K562 (cell line): Measurements from ENCODE around the gene SSTR5.

Experiments
- ETV5 ChIP-seq: sonication (generic); formaldehyde crosslinking; IDR thresholded peaks from 2 replicates; pipeline ENCODE4 v1.4.0; 2020; ENCODE audit warnings: low read depth, mild to moderate bottlenecking, missing genetic modification reagents
- SIX5 ChIP-seq, 2 experiments: IDR thresholded peaks; 2 replicates each; pipeline ENCODE4 v1.6.1; 2011; ENCODE audit warnings: low read length in 2 of 2, borderline replicate concordance in 1 of 2, low read depth in 1 of 2, mild to moderate bottlenecking in 1 of 2, moderate library complexity in 1 of 2; ENCODE audit not compliant: insufficient read depth in 1 of 2
- ZBTB1 ChIP-seq: sonication (generic); formaldehyde crosslinking; IDR thresholded peaks from 2 replicates; pipeline ENCODE4 v1.8.1; 2023; ENCODE audit warnings: missing genetic modification reagents, low read depth, mild to moderate bottlenecking, borderline replicate concordance
- ZNF57 ChIP-seq: fragments of 450-650 bp; formaldehyde crosslinking; IDR thresholded peaks from 2 replicates; pipeline ENCODE4 v1.4.0; 2020; ENCODE audit warnings: mild to moderate bottlenecking, moderate library complexity
- TF ChIP-seq, protein P1 (sequence below), 3 experiments: IDR thresholded peaks in 2 of 3; conservative IDR thresholded peaks in 1 of 3; 2 replicates each; pipeline ENCODE4 v1.5.1; 2011 to 2012; ENCODE audit warnings: low read length in 3 of 3, mild to moderate bottlenecking in 3 of 3, control low read depth in 2 of 3, improper control_type of control experiment in 1 of 3, inconsistent platforms in 1 of 3, low read depth in 1 of 3, mixed read lengths in 1 of 3, moderate library complexity in 1 of 3; ENCODE audit not compliant: insufficient read depth in 2 of 3

DNA sequence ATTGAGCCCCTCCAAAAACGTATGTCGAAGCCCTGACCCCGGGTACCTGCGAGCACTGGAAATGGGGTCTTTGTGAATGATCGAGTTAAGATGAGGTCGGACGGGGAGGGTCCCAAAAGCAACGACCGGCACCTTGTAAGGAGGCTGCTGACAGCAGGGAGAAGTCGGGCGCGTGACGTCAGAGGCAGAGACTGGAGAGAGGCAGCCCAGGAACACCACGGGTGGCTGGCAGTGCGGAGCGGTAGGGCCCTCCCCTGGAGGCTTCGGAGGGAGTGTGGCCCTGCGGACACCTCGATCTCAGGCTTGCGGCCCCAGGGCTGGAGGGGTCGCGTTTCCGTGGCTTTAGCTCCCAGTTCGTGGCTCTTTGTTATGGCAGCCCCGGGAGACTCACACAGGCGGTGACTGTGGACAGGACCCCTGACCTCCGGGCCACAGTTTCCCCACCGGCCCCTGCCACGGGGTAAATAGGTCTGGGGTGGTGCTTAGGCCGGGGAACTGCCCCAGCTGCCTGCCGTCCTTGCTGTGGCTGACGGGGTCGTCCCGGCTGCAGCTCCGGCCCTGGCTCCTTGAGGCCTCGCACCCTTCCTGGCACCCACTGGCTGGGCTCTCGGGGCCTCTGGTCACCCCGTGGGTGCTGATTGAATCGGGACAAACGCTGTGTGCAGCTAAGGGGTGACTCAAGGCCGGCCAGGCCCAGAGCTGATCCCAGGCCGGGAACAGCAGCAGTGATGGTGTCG, 10.6 kb upstream of the SSTR5 start:
- TF ChIP-seq ETV5 (CRISPR knock-in tag) (no peak), ZBTB1 (CRISPR knock-in tag) (no peak), ZNF57 (CRISPR knock-in tag) (no peak), SIX5 (IDR thresholded peaks at IDR 0.05; ENCODE audit: borderline replicate concordance in 1 of 2, insufficient read depth in 1 of 2, low read depth in 1 of 2, low read length in 2 of 2) (no peak)
- TF ChIP-seq, protein P1, sequence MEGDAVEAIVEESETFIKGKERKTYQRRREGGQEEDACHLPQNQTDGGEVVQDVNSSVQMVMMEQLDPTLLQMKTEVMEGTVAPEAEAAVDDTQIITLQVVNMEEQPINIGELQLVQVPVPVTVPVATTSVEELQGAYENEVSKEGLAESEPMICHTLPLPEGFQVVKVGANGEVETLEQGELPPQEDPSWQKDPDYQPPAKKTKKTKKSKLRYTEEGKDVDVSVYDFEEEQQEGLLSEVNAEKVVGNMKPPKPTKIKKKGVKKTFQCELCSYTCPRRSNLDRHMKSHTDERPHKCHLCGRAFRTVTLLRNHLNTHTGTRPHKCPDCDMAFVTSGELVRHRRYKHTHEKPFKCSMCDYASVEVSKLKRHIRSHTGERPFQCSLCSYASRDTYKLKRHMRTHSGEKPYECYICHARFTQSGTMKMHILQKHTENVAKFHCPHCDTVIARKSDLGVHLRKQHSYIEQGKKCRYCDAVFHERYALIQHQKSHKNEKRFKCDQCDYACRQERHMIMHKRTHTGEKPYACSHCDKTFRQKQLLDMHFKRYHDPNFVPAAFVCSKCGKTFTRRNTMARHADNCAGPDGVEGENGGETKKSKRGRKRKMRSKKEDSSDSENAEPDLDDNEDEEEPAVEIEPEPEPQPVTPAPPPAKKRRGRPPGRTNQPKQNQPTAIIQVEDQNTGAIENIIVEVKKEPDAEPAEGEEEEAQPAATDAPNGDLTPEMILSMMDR (IDR thresholded peaks at IDR 0.05 in 2 of 3, conservative IDR thresholded peaks at IDR 0.05 in 1 of 3; ENCODE audit: insufficient read depth in 2 of 3, low read depth in 1 of 3, low read length in 3 of 3): no peak
